ENCODE results near the gene PHACTR1.

PHACTR1 gene

DNA sequence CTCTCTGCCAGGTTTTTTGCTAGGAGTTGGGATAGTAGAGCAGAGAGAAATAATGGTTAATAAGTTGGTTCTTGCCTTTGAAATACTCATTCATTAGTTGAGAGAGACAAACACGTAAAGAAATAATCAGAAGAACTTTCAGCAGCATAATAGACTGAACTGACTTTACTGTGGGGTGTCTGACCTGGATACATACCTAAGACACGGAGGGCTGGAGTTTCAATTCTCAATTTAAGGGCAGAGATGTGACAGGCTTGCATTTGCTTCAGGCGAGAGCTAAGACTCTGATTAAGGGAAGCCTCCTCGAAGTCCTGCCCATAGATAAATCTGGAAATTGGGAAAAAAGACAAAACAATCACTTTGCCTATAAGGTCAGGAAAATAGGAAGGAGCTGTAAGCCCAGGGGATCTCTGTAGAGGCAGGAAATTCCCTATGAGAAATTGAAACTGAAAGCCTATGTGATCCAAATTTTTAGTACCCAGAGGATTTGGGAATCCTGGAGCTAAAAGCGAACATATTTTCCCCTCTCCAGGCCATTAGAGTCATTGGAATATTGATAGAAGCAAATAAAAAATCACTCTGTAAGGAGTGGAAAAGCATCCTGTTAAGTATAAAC is 276.8 kb downstream of the PHACTR1 start:
- no peak for DNase-seq (ENCODE audit: low read depth)

DNA sequence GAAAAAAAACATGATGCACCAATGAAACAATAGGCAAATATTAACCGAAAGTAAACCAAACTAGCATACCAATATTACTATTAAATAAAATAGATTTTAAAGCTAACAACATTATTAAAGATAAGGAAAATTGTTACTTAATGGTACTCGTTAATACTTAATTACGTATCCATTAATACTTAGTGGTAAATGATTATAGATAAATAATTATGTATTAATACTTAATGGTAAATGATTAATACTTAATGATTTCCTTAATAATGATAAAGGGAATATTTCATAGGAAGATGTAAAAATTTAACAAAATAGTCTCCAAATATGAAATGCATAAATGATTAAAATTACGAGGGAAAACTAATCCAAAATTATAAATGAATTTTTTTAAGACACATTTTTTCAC is 278.9 kb downstream of the PHACTR1 start:
- no peak for DNase-seq (ENCODE audit: low read depth)

DNA sequence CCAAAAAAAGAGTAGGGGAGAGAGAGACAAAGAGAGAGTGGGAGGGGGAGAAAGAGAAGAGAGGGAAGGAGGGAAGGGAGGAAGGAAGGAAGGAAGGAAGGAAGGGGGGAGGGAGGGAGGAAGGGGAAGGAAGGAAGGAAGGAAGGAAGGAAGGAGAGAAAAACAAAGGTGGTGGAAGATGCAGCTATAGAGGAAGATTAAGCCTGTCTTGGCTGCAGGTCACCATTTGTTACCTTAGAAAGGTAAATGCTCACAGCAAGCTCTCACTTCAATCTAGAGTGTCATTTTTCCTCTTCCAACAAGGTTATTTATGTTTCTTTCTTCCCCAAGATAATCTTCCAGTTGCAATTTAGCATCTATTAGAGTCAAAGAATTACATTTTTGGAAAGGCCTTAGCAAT is 284.0 kb downstream of the PHACTR1 start:
- DNase-seq (ENCODE audit: low read depth): no peak

DNA sequence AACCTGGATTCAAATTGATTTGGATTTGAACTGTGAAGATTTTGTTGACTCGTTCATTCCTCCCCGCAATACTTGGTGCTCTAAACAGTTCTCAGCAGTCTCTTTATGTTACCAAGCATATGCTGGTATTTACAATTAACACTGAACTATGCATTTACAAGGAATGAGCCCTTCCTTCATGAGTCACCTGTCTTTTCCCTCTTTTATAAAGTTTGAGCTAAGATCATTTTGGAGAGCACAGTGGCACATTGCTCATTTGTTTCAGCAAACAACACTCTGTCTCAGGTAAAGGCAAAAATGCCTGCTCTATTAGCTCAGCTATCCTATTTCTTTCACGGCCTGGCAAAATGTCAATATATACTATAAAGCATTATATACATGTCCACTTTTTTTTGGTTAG is 285.4 kb downstream of the PHACTR1 start:
- no peak for DNase-seq (ENCODE audit: low read depth)

DNA sequence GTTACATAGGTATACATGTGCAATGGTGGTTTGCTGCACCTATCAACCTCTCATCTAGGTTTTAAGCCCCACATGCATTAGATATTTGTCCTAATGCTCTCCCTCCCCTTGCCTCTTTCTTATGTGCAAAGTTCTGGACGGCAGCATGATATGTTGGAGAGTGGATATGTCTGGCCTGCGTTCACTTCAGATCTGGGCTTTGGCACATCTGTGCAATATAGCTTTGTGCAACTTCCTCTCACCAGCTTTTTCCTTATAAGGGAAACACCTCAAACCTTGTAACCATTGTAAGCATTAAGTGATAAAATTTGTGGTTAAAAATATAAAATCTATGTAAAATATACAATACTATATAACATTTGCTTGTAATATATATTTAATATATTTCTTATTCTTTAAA is 288.0 kb downstream of the PHACTR1 start:
- DNase-seq (ENCODE audit: low read depth): no peak

DNA sequence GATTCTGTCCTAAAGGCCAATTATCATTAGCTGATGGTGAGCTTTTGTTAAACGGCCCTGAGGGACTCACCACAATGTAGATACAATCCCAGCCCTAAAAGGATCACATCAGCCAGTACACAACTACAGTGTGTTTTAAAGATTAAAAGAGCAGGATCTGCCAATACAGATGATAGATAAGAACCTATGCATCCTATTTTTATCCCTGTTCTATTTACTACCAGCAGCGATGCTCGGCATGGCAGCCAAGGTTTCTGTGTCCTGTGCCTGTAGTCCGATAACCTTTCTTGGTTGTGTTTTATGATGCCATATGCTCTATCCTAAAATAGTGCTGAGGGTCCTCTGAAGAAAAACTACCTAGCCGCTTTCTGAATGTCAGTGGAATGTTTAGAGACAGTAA is 289.4 kb downstream of the PHACTR1 start:
- DNase-seq (ENCODE audit: low read depth): no peak

DNA sequence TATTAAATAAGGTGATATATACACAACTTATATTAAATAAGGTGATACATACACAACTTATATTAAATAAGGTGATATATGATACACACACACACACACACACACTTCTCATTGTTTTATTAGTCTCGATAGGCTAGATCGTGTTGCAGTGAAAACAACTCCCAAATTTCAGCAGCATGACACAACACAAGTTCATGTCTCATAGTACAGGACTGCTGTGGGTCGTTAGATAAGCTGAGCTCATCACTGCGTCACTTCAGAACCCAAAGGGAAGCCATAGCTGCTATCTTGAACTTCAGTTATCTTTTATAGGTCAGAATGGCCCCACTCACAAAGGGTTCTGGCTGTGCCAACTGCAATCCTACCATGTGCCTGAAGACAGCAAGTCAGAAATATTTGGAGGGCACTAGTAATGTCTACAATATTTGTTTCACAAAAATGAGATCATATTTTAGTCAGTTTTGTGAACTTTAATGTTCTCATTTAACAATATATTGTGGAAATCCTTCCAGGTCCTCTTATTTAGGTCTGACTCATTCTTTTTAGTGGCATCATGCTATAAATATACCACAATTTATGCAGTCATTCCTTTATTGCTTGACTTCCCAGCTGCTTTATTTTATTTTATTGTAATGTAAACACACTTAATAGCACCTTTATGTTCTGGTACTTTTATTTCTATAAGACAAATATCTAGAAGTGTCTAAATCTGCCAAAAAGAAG is 290.2 kb downstream of the PHACTR1 start:
- DNase-seq (ENCODE audit: low read depth): peak; percentile 73

DNA sequence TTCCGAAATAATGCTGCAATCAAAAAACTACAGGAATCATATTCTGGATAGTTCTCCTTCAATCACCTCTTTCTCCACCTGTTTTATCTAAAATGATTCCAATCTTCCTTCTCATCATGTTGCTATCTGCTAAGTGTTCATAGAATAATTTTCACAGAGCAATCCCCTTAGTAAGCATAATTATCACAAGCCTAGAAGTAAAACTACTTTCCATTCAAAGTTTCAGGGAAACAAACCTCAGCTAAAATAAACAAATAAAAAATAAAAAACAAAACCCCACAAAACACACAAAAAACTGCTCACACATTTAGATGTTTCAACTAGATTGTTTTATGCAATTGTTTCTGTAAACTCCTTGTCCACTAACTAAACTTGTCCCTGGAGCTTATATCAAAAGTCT is 291.2 kb downstream of the PHACTR1 start:
- no peak for DNase-seq (ENCODE audit: low read depth)

DNA sequence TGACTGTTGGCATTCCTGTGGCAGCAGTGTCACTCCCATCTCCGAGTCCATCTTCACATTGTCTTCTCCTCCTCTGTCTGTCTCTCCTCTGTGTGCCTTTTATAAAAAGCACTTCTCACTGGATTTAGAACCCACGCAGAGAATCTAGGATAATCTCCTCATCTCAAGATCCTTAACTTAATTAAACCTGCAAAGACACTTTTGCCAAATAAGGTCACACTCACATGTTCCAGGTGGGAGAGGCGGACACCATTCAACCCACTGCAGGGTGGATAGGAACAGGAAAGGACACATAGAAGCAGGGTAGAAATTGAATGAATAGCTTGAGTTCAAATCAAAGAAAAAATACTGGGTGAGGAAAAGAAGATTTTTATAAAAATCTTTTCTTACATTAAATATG is 292.5 kb downstream of the PHACTR1 start:
- no peak for DNase-seq (ENCODE audit: low read depth)

DNA sequence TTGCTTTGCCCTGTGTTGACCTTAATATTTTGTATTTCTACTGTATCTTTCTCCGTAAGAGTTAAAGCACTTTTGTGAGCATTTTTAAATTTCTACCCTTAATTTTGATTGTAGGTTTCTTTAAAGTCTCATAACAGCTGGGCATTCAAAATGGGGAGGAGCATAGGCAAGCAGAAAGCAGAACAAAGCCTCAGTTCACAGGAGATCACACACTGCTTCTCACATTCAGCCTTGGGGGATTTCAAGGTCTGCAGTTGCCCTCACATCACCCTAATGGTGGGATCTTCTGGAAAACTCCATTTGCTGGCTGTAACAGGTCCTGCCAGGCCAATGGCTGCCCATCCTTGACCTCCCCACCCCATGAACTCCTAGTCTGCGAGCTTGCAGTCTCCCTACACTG is 292.9 kb downstream of the PHACTR1 start:
- no peak for DNase-seq (ENCODE audit: low read depth)

DNA sequence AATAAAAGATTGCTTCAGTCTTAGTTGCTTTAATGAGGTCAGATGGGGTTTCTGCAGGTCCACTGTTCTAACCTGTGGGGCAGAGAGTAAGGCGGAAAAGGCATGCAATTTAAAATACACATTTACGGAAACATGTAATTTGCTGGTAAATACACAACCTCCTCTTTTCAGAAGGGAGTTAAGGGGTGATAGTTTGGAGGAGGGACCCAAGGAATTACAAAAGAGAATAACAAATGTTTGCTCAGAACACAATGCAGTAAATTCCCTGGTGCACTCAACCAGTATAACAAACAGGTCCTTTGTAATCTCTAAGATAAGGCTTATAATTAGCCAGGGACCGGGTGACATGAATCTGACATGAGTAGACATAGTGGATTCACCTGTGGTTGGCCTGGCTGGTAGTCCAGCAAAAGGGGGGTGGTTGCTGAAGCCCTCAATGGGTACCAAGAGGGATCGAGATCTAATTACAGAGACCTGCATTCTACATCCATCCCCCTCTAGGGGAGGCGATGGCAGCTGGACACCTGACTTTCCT is 295.1 kb downstream of the PHACTR1 start:
- no peak for DNase-seq (ENCODE audit: low read depth)

DNA sequence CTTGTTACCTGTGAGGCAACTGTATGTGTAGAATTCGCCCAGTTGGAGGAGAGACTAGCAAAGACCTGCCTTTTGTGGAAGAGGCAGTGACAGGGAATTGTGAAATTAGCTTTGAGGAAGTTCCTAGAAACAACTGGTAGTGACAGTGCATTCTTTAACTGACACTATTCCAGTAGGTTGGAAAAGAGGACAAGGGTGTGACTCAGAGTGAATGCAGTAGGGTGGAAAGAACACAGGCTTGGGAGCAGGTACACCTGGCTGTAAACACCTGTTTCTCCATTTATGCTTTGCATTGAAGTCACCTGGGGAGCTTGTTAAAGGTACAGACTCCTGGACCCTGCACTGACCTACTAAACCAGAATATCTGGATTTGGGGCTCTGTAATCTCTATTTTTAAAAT is 295.7 kb downstream of the PHACTR1 start:
- no peak for DNase-seq (ENCODE audit: low read depth)

DNA sequence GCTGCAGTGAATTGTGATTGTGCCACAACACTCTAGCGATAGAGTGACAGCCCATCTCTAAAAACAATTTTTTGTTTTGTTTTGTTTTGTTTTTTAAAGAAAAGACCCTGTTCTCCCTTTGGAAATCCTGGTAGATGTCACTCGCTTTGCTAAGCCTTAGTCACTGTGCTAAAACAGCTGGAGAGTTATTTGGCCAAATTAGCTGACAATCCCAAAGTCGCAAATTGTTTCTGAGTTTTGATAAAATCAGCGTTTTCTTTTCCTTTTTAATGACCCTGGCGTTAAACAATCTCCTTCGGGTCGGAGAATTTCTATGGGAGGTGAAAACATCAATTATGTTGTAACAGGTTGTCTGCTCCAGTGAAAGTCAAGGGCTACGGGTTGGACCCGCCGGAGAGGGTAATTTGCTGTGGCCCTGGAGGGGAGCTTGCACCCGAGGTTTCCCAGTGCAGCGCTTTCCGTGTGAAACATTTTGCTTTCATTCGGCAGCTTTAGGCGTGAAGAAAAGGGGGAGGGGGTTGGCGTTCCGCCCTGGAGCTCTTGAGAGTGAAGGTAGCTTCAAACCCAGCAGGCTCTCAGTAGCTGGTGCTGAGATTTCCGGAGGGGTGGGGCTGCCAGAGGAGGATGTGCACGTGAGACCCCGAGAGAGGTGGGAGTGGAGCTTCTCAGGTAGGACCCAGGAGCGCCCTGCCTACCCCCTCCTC is 296.6 kb downstream of the PHACTR1 start:
- DNase-seq (ENCODE audit: low read depth): no peak

DNA sequence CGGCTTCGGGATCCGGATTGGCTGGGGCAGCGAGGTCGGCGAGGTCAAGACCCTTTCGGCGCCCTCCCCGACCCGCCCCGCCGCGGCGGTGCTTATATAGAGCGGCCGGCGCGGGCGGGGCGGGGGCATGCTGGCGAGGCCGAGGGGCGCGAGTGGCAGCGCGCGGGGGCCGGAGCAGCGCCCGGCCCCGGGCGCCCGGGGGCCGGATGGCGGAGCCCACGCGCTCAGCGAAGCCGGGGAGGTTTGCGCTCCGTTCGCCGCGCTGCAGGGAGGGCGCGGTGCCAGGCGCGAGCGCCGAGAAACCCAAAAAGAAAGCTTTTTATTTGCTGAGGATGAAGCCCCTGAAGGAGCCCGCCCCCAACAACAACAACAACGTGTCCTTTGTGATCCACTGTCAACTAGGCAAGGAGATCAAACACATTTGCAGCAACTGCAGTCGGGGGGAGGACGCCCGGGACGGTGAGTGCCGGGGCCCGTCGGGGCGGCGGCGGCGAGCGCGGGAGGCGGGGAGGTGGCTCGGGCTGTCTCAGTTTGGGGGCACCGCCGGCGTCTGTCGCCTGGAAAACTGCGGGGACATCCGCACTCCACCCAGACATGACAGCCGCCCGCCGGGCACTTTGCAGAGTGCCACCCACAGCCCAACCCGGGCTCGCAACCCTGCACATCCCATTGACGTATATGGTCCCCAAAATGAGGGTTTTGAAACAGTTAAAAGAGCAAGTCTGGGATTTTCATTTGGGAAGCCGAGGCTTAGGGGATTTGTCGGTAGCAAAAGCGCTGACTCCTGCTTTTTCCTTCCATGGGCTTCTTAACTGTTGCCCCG is 297.3 kb downstream of the PHACTR1 start:
- no peak for DNase-seq (ENCODE audit: low read depth)

DNA sequence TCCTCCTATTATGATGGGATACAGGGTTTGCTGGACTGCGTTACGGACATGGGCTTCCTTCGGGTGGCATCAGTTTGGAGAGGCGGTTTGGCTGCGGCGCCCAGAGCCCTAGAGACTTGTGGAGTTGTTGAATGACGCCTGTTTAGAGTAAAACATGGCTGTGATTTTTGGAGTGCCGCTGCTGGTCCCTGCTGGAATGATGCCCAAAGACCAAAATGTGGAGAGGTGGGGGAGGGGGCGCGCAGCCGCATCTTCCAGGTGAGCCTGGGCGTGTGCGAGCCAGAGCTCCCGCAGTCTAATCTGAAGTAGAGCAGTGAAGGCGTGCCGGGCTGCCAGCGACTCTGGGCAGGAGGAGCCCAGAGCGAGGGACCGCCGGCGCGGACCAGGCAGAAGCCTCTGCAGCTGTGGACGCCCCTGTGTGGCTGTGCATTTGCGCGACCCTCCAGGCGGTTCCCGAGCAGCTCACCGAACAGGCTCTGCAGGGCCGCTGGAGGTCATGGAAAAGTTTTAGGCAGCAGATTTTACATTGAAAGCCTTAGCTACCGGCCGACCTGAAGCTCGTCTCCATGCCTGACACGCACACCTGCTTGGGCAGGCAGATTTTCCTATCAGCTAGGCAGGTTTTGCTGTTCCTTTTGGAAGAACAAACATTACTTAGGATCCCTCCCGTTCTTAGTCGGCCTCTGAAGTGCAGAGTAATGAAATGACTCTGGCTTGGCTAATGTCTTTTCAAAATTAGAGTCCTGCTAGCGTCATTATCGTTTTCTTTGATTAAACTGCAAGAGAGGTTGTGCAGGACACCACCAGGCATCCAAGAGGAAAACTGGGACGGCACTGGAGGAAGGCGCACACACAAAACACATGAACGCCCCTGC is 298.2 kb downstream of the PHACTR1 start:
- no peak for DNase-seq (ENCODE audit: low read depth)

DNA sequence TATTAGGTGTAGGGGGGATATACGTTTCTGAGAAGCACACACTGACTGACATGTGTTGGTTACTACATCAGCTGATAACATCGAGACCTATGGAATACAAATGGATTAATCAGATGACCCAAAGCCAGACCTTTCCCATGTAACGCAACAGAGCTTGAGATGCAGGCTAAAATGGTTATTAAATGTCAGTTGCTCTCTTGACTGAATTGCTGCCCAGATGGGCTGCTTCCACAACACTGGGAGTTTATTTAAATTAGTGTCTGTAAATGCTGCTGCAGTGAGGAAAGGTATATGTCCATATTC is 298.8 kb downstream of the PHACTR1 start:
- no peak for DNase-seq (ENCODE audit: low read depth)

DNA sequence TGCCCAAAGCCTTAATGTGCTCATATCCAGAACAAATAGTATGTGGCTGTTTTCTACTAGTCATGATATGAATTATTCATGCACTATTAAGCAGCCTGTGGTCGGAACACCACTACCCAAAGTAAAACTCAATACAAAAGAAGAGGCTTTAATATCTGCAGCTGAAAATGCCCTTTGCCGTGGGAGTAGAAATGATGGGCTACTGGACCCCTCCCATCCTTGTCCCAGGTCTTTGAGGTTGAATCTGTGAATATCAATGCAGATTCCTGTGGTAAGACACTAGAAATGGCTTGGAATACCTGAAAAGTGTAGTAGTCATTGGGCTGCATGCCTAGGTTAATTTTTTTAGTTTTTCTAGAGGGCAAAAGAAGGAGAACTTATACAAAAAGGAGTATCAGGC is 308.0 kb downstream of the PHACTR1 start:
- DNase-seq (ENCODE audit: low read depth): no peak

DNA sequence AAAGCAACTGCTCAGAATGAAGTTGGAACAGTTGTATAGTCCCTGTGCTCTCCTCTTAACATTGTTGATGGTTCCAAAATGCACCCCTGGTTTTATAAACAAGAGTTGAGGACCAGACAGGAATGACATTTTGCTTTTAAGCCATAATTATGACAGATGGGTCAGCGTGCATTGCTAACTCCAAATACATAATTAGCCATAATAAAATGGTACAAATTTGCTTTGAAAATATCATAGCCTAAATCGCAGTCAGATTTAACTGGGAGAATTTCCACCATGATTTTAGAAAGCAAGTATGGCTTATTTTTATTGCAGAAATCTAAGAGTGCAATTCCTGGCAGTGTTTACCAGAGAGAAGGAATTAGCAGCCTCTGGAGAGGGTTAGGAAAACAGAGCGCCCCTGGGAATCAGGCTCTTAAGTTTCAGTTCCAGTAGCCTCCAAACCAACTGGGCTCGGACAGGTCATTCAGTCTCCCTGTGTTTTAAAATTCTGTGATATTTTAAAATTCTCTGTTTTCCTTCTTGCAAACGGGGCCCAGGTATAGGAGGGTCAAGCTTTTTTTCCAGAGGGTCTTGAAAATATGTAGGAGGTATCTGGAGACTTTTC is 309.4 kb downstream of the PHACTR1 start:
- no peak for DNase-seq (ENCODE audit: low read depth)

DNA sequence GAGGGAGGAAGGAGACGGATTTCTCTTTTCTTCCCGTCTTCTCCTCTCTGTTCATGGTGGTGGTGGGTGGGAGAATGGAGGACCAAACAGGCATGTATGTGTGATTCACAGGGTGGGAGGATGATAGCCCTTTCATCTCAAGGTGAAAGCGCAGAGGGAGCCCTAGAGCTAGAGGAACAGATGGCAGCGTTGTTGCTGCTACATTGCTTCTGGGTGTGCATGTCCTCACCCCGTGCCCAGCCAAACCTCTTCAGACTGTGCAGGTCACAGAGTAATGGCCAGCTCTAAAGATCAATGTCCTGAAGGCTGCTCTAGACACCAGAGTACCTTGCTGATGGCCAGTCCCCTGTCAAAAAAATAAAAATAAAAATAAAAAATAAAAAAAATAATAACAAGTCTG is 310.0 kb downstream of the PHACTR1 start:
- no peak for DNase-seq (ENCODE audit: low read depth)

DNA sequence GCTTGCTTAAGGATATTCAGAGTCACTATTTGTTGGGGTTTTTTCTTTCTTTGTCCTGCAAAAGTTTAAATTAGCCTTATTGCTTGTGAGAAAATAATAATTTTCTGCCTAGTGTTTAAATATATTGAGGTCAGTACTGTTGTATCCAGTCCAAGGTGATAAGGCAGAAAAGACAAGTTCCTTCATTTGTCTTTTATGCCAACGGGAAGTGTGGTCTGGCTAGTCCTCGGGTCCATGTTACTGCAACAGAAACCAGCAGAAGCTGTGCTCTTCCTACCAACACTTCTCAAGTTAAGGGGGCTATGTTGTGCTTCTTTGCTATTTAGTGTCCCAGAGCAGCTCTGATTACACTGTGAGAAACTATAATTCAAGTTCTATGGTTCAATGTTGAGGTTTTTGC is 310.6 kb downstream of the PHACTR1 start:
- no peak for DNase-seq (ENCODE audit: low read depth)

DNA sequence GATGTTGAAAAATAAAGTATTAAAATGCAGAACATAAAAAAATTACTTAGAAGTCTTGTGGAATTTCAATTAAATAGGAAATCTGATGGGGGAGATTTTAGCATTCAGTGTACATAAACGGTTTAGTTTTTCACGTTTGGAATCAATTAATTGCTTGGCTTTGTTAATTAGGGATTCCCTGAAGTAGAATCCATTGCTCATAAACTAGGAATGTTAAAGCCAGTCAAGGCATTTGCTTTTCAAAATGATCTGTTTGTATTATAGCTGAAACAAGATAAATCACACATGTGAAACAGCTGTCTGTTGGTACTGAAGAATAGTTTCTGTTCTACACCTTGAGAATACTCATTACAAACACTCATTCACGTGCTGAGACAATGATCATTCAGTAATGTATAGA is 313.8 kb downstream of the PHACTR1 start:
- no peak for DNase-seq (ENCODE audit: low read depth)
